SU-DHL-6 (cell line): ENCODE data around the gene FASTKD2.

ENCODE experiments used
- H2AFZ ChIP-seq: fragments of 200-600 bp; sonication (generic); 2 replicates; pipeline ENCODE4 v1.6.1; 2014; ENCODE audit warnings: low read depth, mild to moderate bottlenecking, moderate library complexity, mixed read lengths, antibody characterized with exemption, low read length; ENCODE audit not compliant: severe bottlenecking
- H3F3A ChIP-seq: fragments of 200-600 bp; shearing (Covaris generic); 2 replicates; pipeline ENCODE4 v1.6.0; 2016; ENCODE audit warnings: antibody characterized with exemption, mild to moderate bottlenecking; ENCODE audit not compliant: insufficient read depth
- H3K27ac ChIP-seq: fragments of 200-600 bp; sonication (generic); 2 replicates; pipeline ENCODE4 v1.5.1; 2016; ENCODE audit warnings: low read depth, mild to moderate bottlenecking, low read length, moderate library complexity, mixed read lengths
- H3K27me3 ChIP-seq: fragments of 200-600 bp; sonication (generic), shearing (Covaris generic); 2 replicates; pipeline ENCODE4 v1.6.0; 2014; ENCODE audit warnings: mild to moderate bottlenecking, low read length
- H3K36me3 ChIP-seq: fragments of 200-600 bp; sonication (generic); 2 replicates; pipeline ENCODE4 v1.6.1; 2014; ENCODE audit warnings: mild to moderate bottlenecking, low read length, mixed read lengths
- H3K4me2 ChIP-seq: fragments of 300-600, 200-600 bp; shearing (Covaris generic), sonication (generic); 2 replicates; pipeline ENCODE4 v1.6.0; 2014; ENCODE audit warnings: low read length, low read depth, mild to moderate bottlenecking; ENCODE audit not compliant: poor library complexity, severe bottlenecking
- H3K4me3 ChIP-seq: fragments of 200-600 bp; sonication (generic); 2 replicates; pipeline ENCODE4 v1.5.1; 2014; ENCODE audit warnings: antibody characterized with exemption, low read length, mild to moderate bottlenecking, mixed read lengths; ENCODE audit not compliant: insufficient read depth, poor library complexity, severe bottlenecking
- H3K79me2 ChIP-seq: fragments of 200-600 bp; sonication (generic); 2 replicates; pipeline ENCODE4 v1.6.1; 2014; ENCODE audit warnings: mild to moderate bottlenecking, low read length, moderate library complexity; ENCODE audit not compliant: insufficient read depth
- H3K9ac ChIP-seq: fragments of 200-600 bp; sonication (generic); 2 replicates; pipeline ENCODE4 v1.7.0; 2014; ENCODE audit warnings: mild to moderate bottlenecking, low read length
- H3K9me2 ChIP-seq: fragments of 200-600 bp; sonication (generic); replicated peaks from 2 replicates; pipeline ENCODE4 v1.6.1; 2014; ENCODE audit warnings: low read length; ENCODE audit not compliant: insufficient read depth
- H3K9me3 ChIP-seq: fragments of 200-600 bp; sonication (generic); 2 replicates; pipeline ENCODE4 v1.6.1; 2014; ENCODE audit warnings: low read length, mixed read lengths; ENCODE audit not compliant: insufficient read depth
- H4K20me1 ChIP-seq: fragments of 200-600 bp; sonication (generic); 2 replicates; pipeline ENCODE4 v1.6.1; 2014; ENCODE audit warnings: low read depth, mild to moderate bottlenecking, antibody characterized with exemption, low read length, moderate library complexity, mixed read lengths
- CTCF ChIP-seq: fragments of 200-600 bp; sonication (generic); IDR thresholded peaks from one replicate; pipeline ENCODE4 v1.5.1; 2017; ENCODE audit warnings: antibody characterized with exemption, mild to moderate bottlenecking, low read length, moderate library complexity; ENCODE audit not compliant: insufficient read depth, poor library complexity, severe bottlenecking
- EZH2phosphoT487 ChIP-seq: fragments of 200-600 bp; sonication (generic), shearing (Covaris generic); conservative IDR thresholded peaks from 2 replicates; pipeline ENCODE4 v1.6.1; 2018; ENCODE audit warnings: mild to moderate bottlenecking, antibody characterized with exemption, low read length, moderate library complexity, mixed read lengths

Gene FASTKD2

GRCh38 chr2:206814498-206814897 lies 49.1 kb downstream of the FASTKD2 start:
- H3K9ac ChIP-seq: no peak overlapping the region
- no peaks in the 10 kb centered on the region for H3K36me3 ChIP-seq
- no peaks in the 10 kb centered on the region for H3K9me3 ChIP-seq
- TF ChIP-seq CTCF: no peak
- no peak for TF ChIP-seq EZH2phosphoT487
- H3K4me3 ChIP-seq: no peak overlapping the region
- H3K27ac ChIP-seq: no peak overlapping the region
- H3K79me2 ChIP-seq: no peaks in the 10 kb centered on the region
- no peaks in the 10 kb centered on the region for H3K27me3 ChIP-seq
- H2AFZ ChIP-seq: no peak overlapping the region
- H3K9me2 ChIP-seq: no peaks in the 10 kb centered on the region
- no peaks in the 10 kb centered on the region for H3F3A ChIP-seq
- no peak overlapping the region for H3K4me2 ChIP-seq
- no peaks in the 10 kb centered on the region for H4K20me1 ChIP-seq

GRCh38 chr2:206820807-206821206 lies 55.4 kb downstream of the FASTKD2 start:
- no peaks in the 10 kb centered on the region for H3K27me3 ChIP-seq
- no peaks in the 10 kb centered on the region for H4K20me1 ChIP-seq
- no peaks in the 10 kb centered on the region for H3K79me2 ChIP-seq
- no peaks in the 10 kb centered on the region for H3K9me3 ChIP-seq
- no peak overlapping the region for H3K4me2 ChIP-seq
- no peak overlapping the region for H3K27ac ChIP-seq
- no peaks in the 10 kb centered on the region for H3K9me2 ChIP-seq
- H3K9ac ChIP-seq: no peak overlapping the region
- H3F3A ChIP-seq: no peaks in the 10 kb centered on the region
- TF ChIP-seq EZH2phosphoT487 (no peak), CTCF (no peak)
- H3K36me3 ChIP-seq: no peaks in the 10 kb centered on the region
- no peak overlapping the region for H3K4me3 ChIP-seq
- no peak overlapping the region for H2AFZ ChIP-seq

- Histone ChIP-seq H4K20me1 (no peaks in the 10 kb centered on the region), H3K79me2 (no peaks in the 10 kb centered on the region), H2AFZ (no peak overlapping the region), H3K9ac (no peak overlapping the region), H3K9me2 (no peaks in the 10 kb centered on the region), H3K27me3 (no peaks in the 10 kb centered on the region), H3K27ac (no peak overlapping the region), H3K9me3 (no peaks in the 10 kb centered on the region), H3K4me2 (no peak overlapping the region), H3F3A (no peaks in the 10 kb centered on the region), H3K36me3 (no peaks in the 10 kb centered on the region), H3K4me3 (no peak overlapping the region)
- TF ChIP-seq CTCF (no peak), EZH2phosphoT487 (no peak)
These were observed 57.8 kb downstream of the FASTKD2 start for GRCh38 chr2:206823178-206823577.
